ENCODE measurements around the gene SLC12A3. TPM values are rescaled to one million over a fixed set of nuclear protein-coding genes. Genes with fewer than 3 reads are reported as not detected.

SLC12A3 gene
- total RNA-seq, 1 donor from 2014 or later, result not detected

- Mint-ChIP-seq H3K36me3 (ENCODE audit: low read depth) (peaks cover 36% of the 10 kb centered on the region), H3K4me3 (no peak overlapping the region), H3K27me3 (ENCODE audit: insufficient read depth) (no peaks in the 10 kb centered on the region), H3K9me3 (no peaks in the 10 kb centered on the region), H3K27ac (no peak overlapping the region), H3K4me1 (ENCODE audit: low read depth) (no peaks in the 10 kb centered on the region)
- intact Hi-C loops (cut with micrococcal nuclease), result no loop called here
- DNase-seq (ENCODE audit: low spot score), result no peak
These were observed 29.7 kb upstream of the SLC12A3 start for GRCh38 chr16:56835320-56835719.

- Mint-ChIP-seq H3K9me3 (no peaks in the 10 kb centered on the region), H3K4me3 (no peak overlapping the region), H3K4me1 (ENCODE audit: low read depth) (no peaks in the 10 kb centered on the region), H3K36me3 (ENCODE audit: low read depth) (peaks cover 33% of the 10 kb centered on the region), H3K27ac (no peak overlapping the region), H3K27me3 (ENCODE audit: insufficient read depth) (no peaks in the 10 kb centered on the region)
- DNase-seq (ENCODE audit: low spot score), result no peak
- intact Hi-C loops (cut with micrococcal nuclease), result no loop called here
These were observed 28.4 kb upstream of the SLC12A3 start for GRCh38 chr16:56836410-56837230.

- Mint-ChIP-seq H3K36me3 (ENCODE audit: low read depth) (peaks cover 30% of the 10 kb centered on the region), H3K27me3 (ENCODE audit: insufficient read depth) (no peaks in the 10 kb centered on the region), H3K9me3 (no peaks in the 10 kb centered on the region), H3K4me1 (ENCODE audit: low read depth) (no peaks in the 10 kb centered on the region), H3K4me3 (no peak overlapping the region), H3K27ac (no peak overlapping the region)
- intact Hi-C loops (cut with micrococcal nuclease), result no loop called here
- no peak for DNase-seq (ENCODE audit: low spot score)
These were observed 26.2 kb upstream of the SLC12A3 start for GRCh38 chr16:56838622-56839337.

- Mint-ChIP-seq H3K9me3 (no peaks in the 10 kb centered on the region), H3K27me3 (ENCODE audit: insufficient read depth) (no peaks in the 10 kb centered on the region), H3K4me3 (no peak overlapping the region), H3K4me1 (ENCODE audit: low read depth) (no peaks in the 10 kb centered on the region), H3K36me3 (ENCODE audit: low read depth) (peaks cover 40% of the 10 kb centered on the region), H3K27ac (no peak overlapping the region)
- no peak for DNase-seq (ENCODE audit: low spot score)
- intact Hi-C loops (cut with micrococcal nuclease), result no loop called here
These were observed 23.8 kb upstream of the SLC12A3 start for GRCh38 chr16:56841233-56841632.

GRCh38 chr16:56841659-56842058 is 23.3 kb upstream of the SLC12A3 start:
- H3K36me3 Mint-ChIP-seq (ENCODE audit: low read depth), result peaks cover 37% of the 10 kb centered on the region
- intact Hi-C loops (cut with micrococcal nuclease), result no loop called here
- peaks cover under 1% of the 10 kb centered on the region for H3K4me1 Mint-ChIP-seq (ENCODE audit: low read depth)
- no peaks in the 10 kb centered on the region for H3K9me3 Mint-ChIP-seq
- H3K27me3 Mint-ChIP-seq (ENCODE audit: insufficient read depth), result no peaks in the 10 kb centered on the region
- DNase-seq (ENCODE audit: low spot score), result no peak
- H3K4me3 Mint-ChIP-seq, result no peak overlapping the region
- no peak overlapping the region for H3K27ac Mint-ChIP-seq

- intact Hi-C loops (cut with micrococcal nuclease), result no loop called here
- peaks cover 37% of the 10 kb centered on the region for H3K36me3 Mint-ChIP-seq (ENCODE audit: low read depth)
- H3K27ac Mint-ChIP-seq, result no peak overlapping the region
- H3K27me3 Mint-ChIP-seq (ENCODE audit: insufficient read depth), result no peaks in the 10 kb centered on the region
- DNase-seq (ENCODE audit: low spot score), result no peak
- peaks cover 5% of the 10 kb centered on the region for H3K4me1 Mint-ChIP-seq (ENCODE audit: low read depth)
- no peak overlapping the region for H3K4me3 Mint-ChIP-seq
- H3K9me3 Mint-ChIP-seq, result no peaks in the 10 kb centered on the region
These were observed 22.9 kb upstream of the SLC12A3 start for GRCh38 chr16:56842133-56842532.

GRCh38 chr16:56844056-56844455 is 21.0 kb upstream of the SLC12A3 start:
- Mint-ChIP-seq H3K9me3 (no peaks in the 10 kb centered on the region), H3K4me1 (ENCODE audit: low read depth) (peaks cover 25% of the 10 kb centered on the region), H3K27me3 (ENCODE audit: insufficient read depth) (no peaks in the 10 kb centered on the region), H3K4me3 (no peak overlapping the region), H3K36me3 (ENCODE audit: low read depth) (peaks cover 44% of the 10 kb centered on the region), H3K27ac (no peak overlapping the region)
- no peak for DNase-seq (ENCODE audit: low spot score)
- intact Hi-C loops (cut with micrococcal nuclease), result no loop called here

GRCh38 chr16:56847173-56847910 is 17.7 kb upstream of the SLC12A3 start:
- intact Hi-C loops (cut with micrococcal nuclease), result no loop called here
- H3K27me3 Mint-ChIP-seq (ENCODE audit: insufficient read depth), result no peaks in the 10 kb centered on the region
- H3K9me3 Mint-ChIP-seq, result no peaks in the 10 kb centered on the region
- no peak overlapping the region for H3K4me3 Mint-ChIP-seq
- H3K36me3 Mint-ChIP-seq (ENCODE audit: low read depth), result peaks cover 32% of the 10 kb centered on the region
- DNase-seq (ENCODE audit: low spot score), result no peak
- H3K27ac Mint-ChIP-seq, result peak overlapping the region; percentile 29
- H3K4me1 Mint-ChIP-seq (ENCODE audit: low read depth), result peaks cover 26% of the 10 kb centered on the region

GRCh38 chr16:56848029-56848936 is 16.7 kb upstream of the SLC12A3 start:
- intact Hi-C loops (cut with micrococcal nuclease), result no loop called here
- Mint-ChIP-seq H3K27me3 (ENCODE audit: insufficient read depth) (no peaks in the 10 kb centered on the region), H3K36me3 (ENCODE audit: low read depth) (peaks cover 24% of the 10 kb centered on the region), H3K9me3 (no peaks in the 10 kb centered on the region), H3K4me1 (ENCODE audit: low read depth) (peaks cover 26% of the 10 kb centered on the region), H3K27ac (no peak overlapping the region), H3K4me3 (no peak overlapping the region)
- no peak for DNase-seq (ENCODE audit: low spot score)

GRCh38 chr16:56848955-56849689 is 15.9 kb upstream of the SLC12A3 start:
- H3K4me1 Mint-ChIP-seq (ENCODE audit: low read depth), result peaks cover 26% of the 10 kb centered on the region
- H3K9me3 Mint-ChIP-seq, result no peaks in the 10 kb centered on the region
- intact Hi-C loops (cut with micrococcal nuclease), result no loop called here
- H3K27ac Mint-ChIP-seq, result no peak overlapping the region
- H3K36me3 Mint-ChIP-seq (ENCODE audit: low read depth), result peaks cover 18% of the 10 kb centered on the region
- H3K4me3 Mint-ChIP-seq, result no peak overlapping the region
- DNase-seq (ENCODE audit: low spot score), result no peak
- no peaks in the 10 kb centered on the region for H3K27me3 Mint-ChIP-seq (ENCODE audit: insufficient read depth)

- H3K4me1 Mint-ChIP-seq (ENCODE audit: low read depth), result peaks cover 26% of the 10 kb centered on the region
- intact Hi-C loops (cut with micrococcal nuclease), result no loop called here
- H3K4me3 Mint-ChIP-seq, result no peak overlapping the region
- DNase-seq (ENCODE audit: low spot score), result no peak
- no peaks in the 10 kb centered on the region for H3K27me3 Mint-ChIP-seq (ENCODE audit: insufficient read depth)
- peaks cover 17% of the 10 kb centered on the region for H3K36me3 Mint-ChIP-seq (ENCODE audit: low read depth)
- no peaks in the 10 kb centered on the region for H3K9me3 Mint-ChIP-seq
- no peak overlapping the region for H3K27ac Mint-ChIP-seq
These were observed 15.0 kb upstream of the SLC12A3 start for GRCh38 chr16:56849690-56850680.
